Bone marrow (tissue), 2 donors: Measurements from ENCODE around the gene IFT81.
A peak's percentile ranks its signal among the peaks of the same experiment; 100 is the strongest.
"Not testable (repeated sequence)": the region's sequence is repeated elsewhere in the genome, so short reads cannot be mapped to it uniquely, and the experiment has no call there.

Experiments used
- DNase-seq, 2 donors: peaks; one replicate each; lab custom pipeline; 2025; lab: John Stamatoyannopoulos, UW

The IFT81 gene

DNA sequence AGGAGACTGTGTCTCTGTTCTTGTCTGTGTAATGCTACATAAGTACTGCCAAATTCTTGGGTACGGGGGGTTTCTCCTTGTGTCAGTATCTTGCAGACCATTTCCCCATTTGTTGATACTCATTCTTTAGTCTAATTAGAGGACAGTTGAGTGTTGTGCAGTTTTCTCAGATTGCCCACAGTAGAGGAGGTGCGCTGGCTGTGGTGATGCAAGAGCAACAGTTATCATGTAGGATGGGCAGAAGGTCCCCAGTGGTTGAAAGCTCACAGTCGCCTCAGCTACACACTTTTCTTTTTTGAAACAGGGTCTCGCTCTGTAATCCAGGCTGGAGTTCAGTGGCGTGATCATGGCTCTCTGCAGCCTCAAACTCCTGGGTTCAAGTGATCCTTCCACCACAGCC, 119.1 kb downstream of the IFT81 start:
- DNase-seq, result no peak

DNA sequence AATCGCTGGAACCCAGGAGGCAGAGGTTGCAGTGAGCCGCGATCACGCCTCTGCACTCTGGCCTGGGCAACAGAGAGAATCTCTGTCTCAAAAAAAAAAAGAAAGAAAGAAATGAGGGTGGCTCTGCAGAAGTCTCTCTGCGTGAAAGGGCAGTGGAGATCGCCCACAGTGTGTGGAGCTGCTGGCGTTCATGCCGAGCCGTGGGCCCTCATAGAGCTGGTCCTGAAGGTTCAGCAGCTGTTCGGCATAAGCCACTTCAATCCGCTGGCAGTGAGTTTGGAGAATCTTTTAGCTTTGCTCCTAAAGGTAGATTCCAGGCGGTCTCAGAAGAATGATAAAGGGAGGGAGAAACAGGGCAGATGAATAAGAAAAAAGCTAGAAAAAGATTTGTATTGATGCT, 120.2 kb downstream of the IFT81 start:
- DNase-seq, result no peak

DNA sequence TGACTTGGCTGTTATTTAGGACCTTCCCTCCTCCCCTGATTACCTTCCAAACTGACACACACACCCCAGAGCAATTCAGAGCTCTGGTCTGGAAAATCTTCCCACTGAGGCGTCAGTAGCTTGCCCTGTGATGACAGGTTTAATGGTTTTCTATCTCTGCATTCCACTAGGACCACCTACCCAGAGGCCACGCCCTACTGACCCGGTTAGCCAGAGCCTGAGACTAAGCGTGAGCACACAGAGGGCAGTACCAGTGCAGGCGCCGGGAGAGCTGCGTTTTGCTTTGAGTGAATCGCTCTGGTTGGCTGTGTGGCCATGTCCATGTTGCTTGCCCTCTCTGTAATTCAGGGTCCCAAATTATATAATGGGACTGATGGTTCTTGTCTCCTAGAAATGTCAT, 120.7 kb downstream of the IFT81 start:
- DNase-seq, result no peak

DNA sequence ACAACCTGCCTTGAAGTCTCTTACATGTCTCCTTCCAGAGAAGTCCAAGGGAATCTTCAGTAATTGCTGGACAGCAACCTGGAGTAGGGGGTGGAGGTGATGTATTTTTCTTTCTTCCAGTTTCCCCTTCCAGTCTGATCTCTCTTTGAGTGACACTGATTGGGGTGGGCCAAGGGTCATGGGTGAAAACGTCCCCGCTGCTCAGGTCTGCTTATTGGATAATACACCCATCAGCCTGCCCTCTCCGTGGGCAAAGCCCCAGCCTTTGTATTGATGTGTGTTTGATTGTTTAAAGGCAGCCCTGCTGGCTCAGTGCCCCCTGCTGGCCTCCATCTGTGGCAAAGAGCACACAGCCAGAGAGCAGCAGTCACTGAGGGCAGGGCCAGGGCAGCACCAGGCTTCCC, 121.2 kb downstream of the IFT81 start:
- DNase-seq, result peak in 1 of 2 donors; percentile 3

DNA sequence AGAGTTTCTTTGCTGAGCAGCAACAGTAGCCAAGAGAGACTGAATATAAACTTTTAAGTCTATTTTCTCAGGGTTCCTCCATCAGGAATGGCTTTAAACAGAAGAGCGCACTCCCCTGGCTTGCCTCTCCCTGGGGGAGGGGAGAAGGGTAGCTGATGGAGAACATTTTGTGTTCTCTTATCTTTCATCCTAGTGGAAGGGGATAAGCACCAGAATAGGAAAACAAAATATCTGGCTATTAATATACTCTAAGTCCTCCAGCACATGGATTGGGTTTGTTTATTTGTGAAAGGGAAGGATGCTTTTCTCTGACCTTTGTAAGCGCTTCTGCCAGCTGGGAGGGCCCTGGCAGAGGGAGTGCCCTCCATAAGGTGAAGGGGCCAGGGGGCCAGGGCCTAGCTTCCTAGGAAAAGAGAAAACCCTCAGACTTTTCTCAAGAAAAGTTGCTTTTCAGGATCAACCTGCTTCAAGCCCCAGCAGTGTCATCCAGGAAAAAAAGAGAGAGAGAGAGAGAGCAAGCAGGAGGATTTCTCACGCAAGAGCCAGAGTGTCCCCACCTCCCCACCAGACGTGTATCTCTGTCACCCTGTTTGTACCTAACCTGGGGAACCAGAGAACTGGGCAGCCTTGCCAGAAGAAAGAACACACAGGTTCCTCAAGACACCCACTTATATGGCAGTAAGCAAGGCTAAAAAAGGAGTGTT, 122.6 kb downstream of the IFT81 start:
- no peak for DNase-seq

DNA sequence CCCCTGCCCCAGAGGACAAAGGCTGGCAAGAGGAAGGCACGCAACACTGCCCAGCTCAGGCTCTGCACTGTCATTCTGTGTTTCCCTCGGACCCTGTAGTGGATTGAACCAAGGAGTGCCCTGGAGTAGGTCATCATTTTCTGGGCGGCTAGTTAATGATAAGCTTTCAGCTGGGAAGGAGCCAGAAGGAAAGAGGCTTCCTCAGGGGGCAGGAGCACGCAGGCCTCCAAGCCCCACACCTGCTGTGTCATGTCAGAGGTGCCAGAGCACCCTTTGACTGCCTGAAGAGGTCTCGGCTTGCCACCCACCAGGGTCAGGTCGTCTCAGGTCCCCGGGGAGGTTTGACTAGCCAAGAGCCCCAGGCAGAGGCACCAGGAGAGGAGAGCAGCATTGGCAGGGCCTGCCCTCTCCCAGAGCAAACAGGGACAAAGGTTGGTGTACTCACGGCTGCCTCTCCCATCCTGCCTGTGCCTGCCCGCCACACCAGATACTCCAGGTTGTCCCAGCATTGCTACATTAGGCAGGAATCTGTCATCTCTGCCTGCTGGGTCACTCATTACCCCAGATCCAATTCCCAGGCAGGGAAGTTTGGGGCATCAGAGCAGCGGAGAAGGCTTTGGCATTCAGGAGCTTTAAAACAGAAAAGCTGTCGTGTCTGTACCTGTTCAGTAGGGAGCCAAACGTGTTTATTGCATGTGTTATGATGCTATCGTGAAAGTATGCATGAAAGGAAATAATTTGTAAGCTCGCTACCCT, 123.4 kb downstream of the IFT81 start:
- no peak for DNase-seq

DNA sequence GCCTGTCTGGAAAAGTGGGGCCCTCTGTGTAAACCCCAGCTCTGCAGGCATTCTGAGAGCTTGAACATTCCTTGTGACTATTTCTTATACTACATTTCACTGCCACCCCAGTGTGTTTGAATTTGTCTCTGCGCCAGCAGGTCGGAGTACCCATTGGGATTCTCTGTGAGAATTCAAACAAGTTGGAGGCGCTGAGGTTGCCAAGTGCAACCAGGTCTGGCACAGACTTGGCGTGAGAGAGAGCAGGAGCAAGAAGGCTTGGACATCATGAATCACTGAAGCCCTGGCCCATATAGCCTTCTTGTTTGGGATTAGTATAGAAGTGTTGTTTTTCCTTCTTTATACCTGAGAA, 123.9 kb downstream of the IFT81 start:
- DNase-seq, result no peak

DNA sequence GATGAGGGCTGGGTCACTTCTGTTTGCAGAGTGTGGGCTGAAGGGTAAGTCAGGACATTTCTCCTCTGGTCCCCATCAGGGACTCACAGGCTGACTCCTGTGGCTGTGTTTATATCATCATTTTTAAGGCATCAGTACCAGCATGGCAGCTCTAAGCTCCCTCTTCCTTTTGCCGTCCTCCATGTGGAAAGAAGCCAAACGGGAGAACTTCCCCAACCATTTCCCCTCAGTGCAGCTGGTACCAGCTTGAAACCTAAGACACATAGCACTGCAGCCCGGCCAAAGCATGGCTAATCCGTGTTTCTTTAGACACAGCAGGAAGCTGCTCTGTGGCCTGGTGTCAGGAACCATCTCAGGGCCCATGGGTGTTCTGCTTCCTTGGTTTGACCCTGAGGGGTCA, 124.9 kb downstream of the IFT81 start:
- DNase-seq, result peak in 1 of 2 donors; percentile 17

DNA sequence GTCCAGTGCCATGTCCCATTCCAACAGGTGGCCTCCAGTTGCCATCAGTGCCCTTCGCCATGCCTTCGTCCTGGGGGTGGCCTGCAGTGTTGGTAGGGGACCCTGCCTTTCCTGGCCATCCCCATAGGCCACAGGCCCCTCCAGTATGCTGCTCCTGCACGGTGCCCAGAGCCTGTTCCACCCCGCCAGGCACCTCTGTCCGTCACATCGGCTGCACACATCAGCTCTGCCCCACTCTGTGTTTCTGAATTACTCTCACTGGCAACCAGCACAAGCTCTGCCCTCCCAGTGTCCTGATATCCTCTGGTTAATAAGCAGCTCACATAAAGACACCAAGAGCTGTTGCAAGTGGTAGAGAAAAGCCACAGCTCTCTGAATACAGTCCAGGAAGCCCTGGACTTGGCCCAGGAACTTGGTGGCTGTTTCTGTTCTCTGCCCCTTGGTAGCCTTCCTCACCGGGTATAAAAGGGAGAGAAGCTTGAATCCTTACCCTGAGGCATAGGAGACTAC, 125.6 kb downstream of the IFT81 start:
- no peak for DNase-seq

DNA sequence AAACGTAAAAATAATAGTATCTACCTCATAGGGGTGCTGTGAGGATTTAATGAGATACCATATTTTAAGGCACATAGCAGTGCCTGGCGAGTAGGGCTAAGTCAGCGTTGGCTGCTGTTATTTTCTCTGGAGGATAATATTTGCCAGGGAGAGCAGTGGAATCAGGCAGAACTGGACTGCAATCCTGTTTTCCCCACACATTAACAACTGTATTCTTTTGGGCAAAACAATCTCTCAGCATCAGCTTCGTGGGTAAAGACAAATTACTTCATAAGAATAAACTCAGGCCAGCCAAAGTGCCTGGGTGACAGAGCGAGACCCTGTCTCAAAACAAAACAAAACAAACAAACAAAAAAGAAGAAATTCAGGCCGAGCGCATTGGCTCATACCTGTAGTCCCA, 127.2 kb downstream of the IFT81 start:
- no peak for DNase-seq

DNA sequence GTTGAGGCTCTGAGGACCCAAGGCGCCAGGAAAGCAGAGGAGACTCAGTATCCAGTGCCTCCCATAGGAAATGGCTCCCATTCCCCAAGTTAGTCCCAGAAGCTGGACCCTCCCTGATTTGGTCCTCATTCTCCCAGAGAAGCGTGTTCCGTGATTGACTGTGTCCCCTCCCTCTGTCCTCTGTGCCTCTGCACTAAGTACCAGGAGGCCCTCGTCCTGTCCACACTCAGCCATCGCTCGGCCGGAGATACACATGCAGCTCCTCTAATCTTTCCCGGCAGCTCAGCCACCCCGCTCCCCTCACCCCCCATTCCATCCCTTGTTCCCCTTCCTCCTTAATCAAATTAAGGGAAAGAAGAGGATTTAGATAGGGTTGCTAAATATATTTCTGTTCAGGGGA, 128.6 kb downstream of the IFT81 start:
- no peak for DNase-seq

DNA sequence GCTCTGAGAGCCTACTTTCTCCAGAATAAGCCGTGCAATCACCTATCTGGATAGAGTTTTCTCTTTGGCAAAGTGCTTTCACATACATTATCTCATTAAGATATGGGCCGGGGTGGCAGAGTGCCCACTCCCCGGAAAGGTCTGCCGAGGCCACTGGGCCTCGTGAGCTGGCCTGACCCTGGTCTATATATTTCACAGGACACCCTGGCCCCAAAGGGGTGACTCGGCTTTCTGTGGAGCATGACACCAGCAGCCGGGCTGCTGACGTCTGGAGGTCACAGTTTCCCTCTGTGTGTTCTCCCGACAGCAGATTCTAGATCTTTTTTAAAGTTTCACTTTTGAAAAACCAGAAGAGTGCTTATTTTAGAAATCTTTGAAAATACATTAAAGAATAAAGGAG, 129.0 kb downstream of the IFT81 start:
- no peak for DNase-seq

DNA sequence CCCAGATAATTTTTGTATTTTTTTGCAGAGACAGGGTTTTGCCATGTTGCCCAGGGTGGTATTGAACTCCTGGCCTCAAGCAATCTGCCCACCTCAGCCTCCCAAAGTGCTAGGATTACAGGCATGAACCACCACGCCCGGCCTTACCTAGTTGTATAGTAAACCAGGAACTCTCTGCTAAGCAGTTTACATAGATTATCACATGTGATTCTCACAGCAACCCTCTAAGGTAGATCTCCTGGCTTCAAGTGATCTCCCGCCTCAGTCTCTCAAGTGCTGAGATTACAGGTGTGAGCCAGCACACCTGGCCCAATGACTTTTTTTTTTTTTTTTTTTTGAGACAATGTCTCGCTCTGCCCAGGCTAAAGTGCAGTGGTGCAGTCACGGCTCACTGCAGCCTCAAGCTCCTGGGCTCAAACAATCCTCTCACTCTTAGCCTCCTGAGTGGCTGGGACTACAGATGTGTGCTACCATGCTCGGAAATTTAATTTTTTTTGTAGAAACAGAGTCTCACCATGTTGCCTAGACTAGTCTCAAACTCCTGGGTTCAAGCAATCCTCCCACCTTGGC, 130.9 kb downstream of the IFT81 start:
- DNase-seq, result no peak

DNA sequence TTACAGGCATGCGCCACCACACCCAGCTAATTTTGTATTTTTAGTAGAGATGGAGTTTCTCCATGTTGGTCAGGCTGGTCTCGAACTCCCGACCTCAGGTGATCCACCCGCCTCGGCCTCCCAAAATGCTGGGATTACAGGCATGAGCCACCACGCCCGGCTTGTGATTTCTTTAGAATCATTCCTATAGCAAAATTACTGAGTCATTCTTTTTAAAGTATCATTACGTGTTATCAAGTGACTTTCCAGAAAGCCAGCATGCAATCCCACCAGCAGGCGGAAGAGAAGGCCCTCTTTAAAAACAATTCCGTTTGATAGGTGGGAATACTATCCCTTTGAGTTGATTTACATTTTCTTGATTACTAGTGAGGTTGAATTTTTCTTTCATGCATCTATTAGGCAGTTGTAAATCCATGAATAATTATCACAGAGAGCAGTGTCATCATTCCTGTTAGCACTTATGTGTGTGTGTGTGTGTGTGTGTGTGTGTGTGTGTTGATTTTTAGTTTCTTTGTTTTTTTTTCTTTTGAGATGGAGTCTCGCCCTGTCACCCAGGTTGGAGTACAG, 131.8 kb downstream of the IFT81 start:
- not testable (repeated sequence) for DNase-seq

DNA sequence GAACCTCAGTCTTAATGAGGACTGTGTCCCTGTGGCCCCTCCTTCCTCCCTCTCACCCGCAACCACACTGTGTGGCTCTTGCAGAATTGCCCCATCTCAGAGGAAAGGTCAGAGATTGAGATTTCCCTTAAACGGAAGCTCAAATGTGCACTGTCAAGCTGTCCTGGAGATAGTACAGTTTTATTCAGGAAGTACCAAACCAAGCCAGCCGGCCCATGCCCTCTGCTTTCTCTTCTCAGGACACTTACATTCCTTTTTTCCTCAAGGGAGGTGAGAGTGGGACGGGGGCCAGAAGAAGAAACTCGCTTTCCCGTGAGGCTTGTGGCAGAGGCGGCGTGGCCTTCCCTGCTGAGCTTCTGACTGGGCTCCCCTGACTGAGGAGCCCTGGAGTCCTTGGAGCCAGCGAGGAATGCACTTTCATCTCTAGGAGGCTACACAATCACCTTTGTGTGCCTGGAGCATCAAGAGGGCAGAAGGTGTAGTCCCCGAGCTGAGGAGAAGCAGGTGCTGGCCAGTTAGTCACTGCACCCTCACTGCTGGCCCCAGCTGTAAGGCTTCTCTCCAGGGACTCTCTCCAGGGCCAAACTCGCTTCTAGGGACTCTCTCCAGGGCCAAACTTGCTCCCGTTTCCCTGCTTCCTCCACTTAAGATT, 132.7 kb downstream of the IFT81 start:
- peak; percentile 15 to 44 for DNase-seq

DNA sequence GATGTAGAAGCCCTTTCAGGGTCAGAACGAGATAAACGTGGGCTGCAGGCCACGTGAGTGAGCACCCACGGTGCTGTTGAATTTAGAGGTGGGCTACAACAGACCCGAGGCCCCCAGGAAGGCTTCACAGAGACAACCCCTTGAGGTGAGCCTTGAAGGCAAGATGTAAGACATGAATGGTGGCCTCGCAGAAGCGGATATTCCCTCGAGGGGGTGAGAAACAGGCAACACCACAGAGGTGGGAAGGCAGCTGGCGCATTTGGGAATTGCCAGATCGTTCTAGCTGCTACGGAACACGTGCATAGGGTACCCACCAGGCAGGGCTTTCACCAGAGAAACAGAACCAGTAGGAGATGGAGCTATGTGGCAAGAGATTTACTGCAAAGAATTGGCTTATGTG, 134.3 kb downstream of the IFT81 start:
- no peak for DNase-seq

DNA sequence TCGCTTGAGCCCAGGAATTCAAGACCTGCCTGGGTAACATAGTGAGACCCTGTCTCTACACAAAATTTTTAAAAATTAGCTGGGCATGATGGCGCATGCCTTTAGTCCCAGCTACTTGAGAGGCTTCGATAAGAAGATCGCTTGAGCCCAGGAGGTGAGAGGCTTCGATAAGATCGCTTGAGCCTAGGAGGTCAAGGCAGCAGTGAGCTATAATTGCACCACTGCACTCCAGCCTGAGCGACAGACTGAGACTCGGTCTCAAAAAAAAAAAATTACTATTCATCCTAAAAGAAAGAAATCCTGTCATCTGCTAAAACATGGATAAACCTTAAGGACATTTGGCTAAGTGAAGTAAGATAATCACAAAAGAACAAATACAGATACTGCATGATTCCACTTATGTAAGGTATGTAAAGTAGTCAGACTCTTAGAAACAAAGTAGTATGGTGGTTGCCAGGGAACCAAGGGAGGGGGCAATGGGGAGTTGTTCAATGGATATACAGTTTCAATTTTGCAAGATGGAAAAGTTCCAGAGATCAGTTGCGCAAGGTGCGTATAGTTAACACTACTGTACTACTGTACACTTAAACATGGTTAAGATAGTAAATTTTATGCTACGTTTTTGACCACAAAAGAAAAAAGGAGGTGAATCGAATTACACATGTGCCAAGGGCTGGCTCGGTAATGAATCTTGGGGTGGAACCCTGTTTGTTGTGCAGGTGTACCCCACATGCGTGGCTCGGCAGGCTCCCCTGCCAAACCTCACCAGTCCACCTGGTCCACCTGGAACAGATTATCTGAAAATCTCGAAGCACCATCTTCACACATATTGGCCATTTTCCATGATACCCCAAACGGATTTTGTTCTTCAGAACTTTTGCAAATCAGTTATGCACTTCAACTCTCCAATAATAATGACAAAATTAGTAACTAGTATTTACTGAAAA, 138.6 kb downstream of the IFT81 start:
- DNase-seq, result no peak

DNA sequence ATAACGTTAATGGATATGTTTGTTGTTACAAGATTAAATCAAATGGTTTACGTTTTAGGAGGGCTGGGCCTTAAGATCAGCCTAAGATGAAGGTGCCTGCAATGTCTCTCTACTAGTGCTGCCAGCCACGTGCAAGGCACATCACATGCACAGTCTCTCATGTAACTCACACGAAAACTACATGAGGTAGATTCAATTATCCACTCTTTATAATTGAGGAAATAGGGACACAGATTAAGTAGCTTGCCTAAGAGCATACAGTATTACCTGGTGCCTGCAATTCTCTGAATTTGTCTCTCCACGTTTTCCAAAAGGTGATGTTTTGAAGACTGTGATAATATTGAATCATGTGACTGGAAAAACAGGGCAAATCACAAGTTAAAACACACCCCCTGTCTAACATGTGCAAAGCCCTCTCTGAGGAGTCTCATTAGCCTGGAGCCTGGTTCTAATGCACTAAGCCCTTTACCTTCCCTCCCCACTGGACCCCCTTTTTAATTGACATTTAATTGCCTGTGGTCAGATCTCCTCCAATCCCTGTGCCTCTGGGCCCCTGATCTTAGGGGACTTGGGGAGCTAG, 142.3 kb downstream of the IFT81 start:
- no peak for DNase-seq

DNA sequence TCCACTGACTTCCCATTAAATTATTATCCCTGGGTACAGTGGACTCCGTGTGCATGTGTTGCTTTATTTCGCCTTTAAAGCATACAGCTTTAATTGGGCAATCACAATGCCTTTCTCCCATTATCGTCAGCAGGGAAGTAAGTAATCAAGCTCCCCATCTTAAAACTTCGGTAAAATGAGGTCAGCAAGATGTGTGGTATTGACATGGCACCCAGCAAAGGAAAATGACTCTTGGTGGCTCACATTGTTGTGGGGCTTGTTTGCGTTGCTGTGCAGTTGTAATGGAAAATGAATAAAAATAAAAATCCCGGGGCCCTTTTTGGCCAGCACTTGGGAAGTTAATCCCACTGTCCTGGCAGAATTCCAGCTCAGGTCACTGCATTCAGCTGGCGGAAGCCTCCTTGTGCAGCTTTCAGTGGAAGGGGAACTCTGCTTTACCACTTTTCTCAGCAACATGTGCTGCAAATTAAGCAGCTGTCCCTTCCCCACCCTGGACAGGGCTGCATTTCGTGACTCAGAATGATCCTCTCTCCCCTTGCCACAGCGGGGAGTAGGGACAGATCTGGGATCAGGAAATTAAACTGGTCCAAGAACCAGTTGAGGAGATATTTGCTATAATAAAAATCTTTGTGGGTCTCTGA, 142.9 kb downstream of the IFT81 start:
- DNase-seq, result peak in 1 of 2 donors; percentile 12
